GM18517 (cell line): Measurements from ENCODE around the gene SS18.

ENCODE experiments used
- ATAC-seq: cut with Tn5 transposase; IDR thresholded peaks from one replicate; pipeline ENCODE4 v1.9.1; 2021; ENCODE audit warnings: mild to moderate bottlenecking, moderate library complexity; ENCODE audit not compliant: unreplicated experiment

Gene SS18

DNA sequence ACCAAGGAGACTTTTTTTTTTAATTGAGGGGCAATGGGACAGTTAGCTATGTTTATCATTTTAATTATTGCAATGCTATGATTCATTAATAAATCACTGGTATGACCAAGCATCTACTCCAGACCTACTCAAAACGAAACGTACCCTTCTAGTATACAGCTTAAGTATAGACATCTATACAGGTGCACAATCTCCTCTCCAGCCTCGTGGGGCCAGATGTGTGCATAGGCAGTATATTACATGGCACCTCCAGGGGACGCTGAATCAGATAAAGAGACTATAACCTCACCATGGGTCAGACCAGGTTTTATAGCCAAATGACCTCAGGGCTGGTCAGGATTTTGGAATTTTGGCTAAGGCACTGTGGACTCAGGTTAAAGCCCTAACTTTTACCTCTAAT, 86.6 kb downstream of the SS18 start:
- ATAC-seq: no peak

DNA sequence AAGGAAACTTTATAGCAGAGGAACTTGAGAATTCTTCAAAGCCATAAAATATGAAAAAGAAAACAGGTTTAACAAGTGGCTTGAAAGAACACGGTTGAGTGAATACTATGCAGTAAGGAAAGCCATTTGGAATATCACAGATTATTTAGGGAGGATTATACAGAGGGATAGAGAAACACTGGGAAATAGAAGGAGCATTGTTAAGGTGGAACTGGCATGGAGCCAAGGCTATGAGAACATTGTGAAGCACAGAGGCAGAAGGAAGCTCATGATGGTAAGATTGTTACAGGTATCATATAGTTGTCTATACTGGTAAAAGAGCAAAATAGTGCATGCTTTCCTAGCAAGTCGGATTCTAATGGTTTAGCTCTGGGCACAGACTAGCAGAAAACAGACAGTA, 87.1 kb downstream of the SS18 start:
- no peak for ATAC-seq

DNA sequence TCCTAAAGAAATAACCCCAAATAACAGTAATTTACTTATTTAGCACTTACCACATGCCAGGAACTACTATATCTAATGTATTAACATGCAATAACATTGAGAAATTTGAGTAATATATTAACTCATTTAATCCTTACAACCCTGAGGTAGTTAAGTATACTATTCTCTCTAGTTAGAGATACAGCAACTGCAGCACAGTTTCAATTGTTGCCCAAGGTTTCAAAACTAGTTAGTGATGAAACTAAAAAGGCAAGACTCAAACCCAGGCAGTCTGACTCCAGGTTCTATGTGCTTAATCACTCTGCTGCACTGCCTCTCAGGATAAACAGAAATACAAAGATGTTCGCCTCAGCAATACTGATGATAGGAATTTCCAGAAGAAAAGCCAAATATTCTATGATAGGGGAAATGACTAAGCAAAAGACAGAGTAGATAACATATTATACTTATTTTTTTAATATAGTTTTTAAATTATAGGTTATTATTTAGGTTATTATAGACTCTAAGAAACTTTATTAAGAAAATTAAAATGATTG, 88.0 kb downstream of the SS18 start:
- no peak for ATAC-seq

DNA sequence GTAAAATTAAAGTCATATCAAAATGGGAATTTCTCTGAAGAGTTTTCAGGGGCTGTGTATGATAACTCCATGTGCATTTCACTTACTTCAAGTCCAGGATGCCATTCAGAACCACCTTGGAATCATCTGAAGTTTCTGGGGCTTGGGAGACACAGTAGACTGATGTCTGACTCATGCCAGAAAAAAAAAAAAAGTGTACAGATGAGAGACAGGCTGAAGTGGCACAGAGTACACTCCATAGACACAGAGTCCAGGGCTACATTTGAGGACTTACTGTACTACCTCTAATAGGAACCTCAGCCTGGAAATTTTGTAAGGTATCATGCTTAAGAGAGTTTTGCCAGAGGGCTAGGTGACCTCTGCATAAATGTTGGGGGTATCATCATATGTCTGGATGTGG, 92.0 kb downstream of the SS18 start:
- no peak for ATAC-seq

DNA sequence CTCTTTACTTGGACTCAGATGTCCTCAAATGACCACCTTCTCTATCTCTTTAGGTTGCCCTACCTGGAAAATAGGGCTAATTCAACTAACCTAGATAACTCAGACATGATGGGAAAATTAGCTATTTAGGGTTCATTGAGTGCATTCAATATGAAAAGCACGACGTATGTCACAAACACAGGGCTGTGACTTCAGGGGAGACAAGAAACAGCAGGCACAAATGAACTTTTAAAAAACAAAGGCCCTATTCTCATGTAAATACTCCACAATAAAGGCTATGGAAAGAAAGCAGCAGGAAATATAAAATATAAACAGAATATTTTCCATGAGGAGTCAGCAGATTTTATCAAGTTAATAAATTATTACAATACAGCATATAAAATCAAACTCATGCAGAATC, 97.8 kb downstream of the SS18 start:
- no peak for ATAC-seq

DNA sequence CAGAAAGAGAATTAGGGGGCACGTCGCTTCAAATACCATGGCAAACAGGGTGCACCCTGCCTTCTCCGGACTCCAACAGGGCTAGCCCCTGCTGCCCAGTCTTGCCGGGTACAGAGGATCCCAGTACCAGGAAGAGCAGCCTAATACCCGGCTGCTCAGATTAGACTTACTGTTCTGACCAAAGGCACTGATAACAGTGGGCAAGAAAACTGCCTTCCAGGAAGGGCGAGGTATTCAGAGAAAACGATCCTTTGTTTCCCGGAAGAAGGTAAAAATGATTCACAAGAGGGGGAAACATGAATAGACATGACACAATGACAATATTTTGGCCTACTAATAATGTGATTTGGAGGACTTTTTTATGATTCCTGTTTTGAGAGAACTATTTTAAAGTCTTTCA, 99.9 kb downstream of the SS18 start:
- no peak for ATAC-seq

DNA sequence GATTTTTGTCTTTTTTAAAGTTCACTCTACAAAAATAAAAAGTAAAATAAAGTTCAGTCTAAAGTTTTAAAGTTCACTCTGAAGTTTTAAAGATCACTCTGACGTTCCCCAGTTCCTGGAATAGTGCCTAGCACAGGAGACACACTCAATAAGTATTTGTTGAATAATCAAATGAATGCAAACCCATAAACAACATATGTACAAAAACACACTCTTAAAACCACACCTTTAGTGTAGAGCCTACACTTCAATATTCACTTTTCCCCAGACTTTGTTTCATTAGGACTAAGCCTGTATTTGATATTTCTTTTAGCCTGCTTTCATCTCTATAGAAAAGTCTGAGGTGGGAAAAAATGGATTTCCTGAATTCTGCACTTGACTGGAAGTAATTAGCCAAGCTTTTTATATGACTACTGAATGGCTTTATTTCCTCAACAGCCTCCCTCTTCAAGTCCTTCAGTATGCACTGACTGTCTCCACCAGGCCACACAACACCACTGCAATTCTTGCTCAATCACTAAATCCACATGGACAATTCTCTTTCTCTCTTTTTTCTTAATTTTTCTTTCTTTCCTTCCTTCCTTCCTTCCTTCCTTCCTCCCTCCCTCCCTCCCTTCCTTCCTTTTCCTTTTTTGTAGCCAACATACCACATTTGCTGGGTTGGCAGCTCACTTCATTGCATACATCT, 104.6 kb downstream of the SS18 start:
- ATAC-seq: no peak

DNA sequence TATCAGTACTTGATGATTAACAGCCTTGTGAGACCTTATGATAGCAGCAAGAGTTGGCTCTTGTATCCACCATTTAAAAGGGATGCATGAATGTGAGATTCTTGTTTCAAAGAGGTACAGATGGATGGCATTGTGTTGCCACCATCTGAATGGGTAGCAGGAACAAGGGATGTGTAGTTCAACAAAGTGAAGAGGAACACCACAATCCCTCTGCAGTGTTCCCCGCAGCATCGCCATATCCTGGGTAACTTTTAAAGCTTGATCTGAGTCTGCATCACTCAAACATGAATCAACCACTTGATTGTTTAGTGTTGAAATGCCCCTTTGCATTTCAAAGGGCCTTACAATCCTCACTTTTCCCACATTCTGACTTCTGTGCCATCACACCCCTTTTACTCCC, 106.7 kb downstream of the SS18 start:
- ATAC-seq: no peak

DNA sequence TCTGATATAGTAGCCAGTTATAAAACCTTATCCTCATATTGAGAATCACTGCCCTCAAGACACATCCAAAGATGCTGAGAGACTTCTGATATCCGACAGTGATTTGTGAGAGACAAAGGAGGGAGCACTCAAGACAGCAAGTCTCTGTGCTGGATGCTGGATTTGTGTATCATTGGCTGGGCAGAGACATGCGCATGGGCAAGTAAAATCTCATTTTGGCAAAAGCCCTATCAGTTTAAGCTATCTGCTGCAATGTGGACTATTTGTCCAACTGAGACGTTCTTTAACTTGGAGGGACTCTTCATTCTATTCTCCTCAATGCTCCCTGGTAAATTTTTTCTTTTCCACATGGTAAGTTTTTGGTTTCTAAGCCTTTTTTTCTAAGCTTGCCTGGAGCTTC, 107.5 kb downstream of the SS18 start:
- no peak for ATAC-seq

DNA sequence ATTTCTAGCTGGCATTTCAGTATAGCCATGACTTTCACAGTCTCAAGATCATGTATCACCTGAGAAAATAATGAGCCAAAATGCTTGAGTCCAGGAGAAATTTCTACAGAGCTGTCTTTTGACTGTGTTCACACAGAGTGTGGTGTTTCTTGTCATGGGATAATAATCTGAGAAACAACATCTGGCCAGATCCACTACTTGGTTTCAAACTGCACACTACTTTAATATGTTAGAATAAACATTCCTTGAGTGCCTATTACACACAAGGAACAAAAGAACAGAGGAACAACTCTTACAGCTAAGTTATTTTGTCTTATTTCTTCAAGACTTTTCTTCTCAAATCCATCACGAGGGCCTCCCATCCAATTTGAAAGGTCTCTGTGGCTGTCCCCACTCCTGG, 108.3 kb downstream of the SS18 start:
- no peak for ATAC-seq

DNA sequence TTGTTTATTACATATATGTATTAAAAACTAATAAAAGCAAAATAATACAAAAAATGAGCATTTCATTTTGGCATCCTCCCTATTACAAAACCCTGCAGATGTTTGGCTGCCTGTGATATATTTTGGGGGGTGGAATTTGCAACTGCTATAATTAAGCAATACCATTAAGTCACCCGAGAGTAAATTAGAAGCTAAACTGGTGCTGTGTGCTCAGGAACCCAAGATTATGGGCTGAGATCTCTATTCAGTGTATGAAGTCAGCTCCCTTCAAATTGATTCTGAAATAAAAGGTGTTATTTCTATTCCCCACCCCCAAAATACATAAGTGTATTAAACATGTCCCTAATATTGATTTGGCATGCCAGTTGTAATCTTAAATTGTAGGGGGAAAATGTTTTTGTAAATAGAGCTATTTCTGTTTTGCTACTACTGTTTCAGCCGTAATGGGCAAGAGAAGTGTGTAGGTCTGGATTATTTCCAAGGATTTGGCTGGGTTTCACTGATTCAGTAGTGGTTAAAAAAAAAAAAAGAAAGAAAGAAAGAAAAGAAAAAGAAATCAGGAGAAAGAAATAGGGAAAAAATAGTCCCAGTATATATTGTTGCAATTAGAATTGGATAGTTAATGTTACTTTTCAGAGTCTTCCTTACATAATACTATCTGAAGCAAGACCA, 110.9 kb downstream of the SS18 start:
- no peak for ATAC-seq

DNA sequence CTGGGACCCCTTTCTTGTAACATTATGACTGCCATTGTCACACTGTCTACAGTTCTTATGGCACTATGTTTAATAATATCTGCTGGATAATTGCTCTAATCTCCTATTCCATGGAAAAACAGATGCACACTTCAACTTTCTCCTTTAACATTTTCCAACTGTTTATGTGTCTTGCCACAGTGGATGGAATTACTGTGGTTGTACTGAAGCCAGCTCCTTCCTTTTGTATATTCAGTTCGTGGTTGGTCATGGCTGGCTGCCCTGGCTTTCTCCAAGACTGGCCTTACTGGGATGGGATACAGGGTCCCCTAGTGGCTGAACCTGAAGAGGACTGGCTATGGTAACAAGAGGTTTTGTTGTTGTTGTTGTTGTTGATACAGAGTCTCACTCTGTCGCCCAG, 113.9 kb downstream of the SS18 start:
- ATAC-seq: no peak

DNA sequence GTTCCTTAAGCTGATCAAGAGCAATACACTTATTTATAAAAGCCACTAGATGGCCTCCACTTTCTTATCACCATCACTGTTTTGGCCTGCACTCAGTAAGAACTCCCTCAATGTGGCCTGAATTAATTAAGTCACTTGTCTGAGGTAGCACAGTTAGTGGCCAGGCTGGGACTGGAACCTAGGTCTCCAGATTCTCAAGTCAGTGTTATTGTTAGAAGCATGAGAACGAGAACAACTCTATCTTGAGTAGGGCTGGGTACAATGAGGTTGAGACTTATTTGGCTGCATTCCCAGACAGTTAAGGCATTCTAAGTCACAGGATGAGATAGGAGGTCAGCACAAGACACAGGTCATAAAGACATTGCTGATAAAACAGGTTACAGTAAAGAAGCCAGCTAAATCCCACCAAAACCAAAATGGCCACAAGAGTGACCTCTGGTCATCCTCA, 115.8 kb downstream of the SS18 start:
- no peak for ATAC-seq
